Measurements from ENCODE around the gene CLSTN1. TPM values are rescaled to one million over a fixed set of nuclear protein-coding genes. Genes with fewer than 3 reads are reported as not detected.

The CLSTN1 gene
- polyA plus RNA-seq, 1 of the 3 experiments (the other 2 are of a cell fraction): 59.6 TPM

GRCh38 chr1:9737057-9737456 lies 86.7 kb downstream of the CLSTN1 start:
- POLR2A ChIA-PET: no interaction called here
- Histone ChIP-seq H3K4me3 (ENCODE audit: low read depth in 2 of 2, low read length in 1 of 2) (no peak overlapping the region), H3K4me2 (no peak overlapping the region), H2AFZ (ENCODE audit: low read depth) (no peak overlapping the region), H3K4me1 (ENCODE audit: control insufficient read depth in 1 of 2, insufficient read depth in 2 of 2, low read depth in 1 of 2, low read length in 1 of 2) (no peaks in the 10 kb centered on the region), H3K9me3 (no peaks in the 10 kb centered on the region), H3K27ac (ENCODE audit: low read depth in 2 of 2, low read length in 1 of 2) (no peak overlapping the region), H3K9ac (no peak overlapping the region), H3K27me3 (ENCODE audit: insufficient read depth) (no peaks in the 10 kb centered on the region), H3K9me2 (no peaks in the 10 kb centered on the region), H3F3A (replicated peaks; ENCODE audit: insufficient read depth) (no peaks in the 10 kb centered on the region), H3K79me2 (ENCODE audit: insufficient read depth) (no peaks in the 10 kb centered on the region), H3K36me3 (replicated peaks in 1 of 2; ENCODE audit: control insufficient read depth in 1 of 2, insufficient read depth in 2 of 2, low read length in 1 of 2) (peaks cover 25 to 60% of the 10 kb centered on the region in 2 experiments), H4K20me1 (ENCODE audit: insufficient read depth) (no peaks in the 10 kb centered on the region)
- DNase-seq: no peak
- TF ChIP-seq FOXJ3 (CRISPR knock-in tag; IDR thresholded peaks at IDR 0.05): no peak
- TF ChIP-seq SIN3A (IDR thresholded peaks at IDR 0.05; ENCODE audit: borderline replicate concordance, low read depth, low read length): no peak
- WGBS (ENCODE audit: low lambda C conversion rate): 98% methylated on average over 8 of the region's 9 CpGs
- CTCF ChIA-PET: interaction anchor here (1.0 kb wide), 1 partner anchor 9 kb away, joined by 3 read pairs; no protein-coding TSS in a partner anchor

DNA sequence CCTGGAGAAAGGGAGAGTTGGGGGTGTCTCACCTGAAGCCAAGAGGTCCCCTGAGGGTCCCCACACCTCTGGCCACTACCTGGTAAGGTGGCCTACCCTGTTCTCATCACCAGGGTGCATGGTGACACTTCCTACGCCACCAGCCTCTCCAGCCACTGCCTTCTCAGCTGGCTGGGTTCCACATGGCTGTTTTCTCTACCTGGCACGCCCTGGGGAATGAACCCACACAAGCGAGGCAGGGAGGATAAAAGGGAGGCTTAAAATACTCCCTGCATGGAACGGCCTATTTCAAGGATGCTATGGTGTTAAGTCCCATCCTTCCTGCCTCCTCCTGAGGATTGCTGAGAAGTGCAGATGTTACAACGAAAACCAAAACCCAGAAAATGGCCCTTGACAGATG lies 87.5 kb downstream of the CLSTN1 start:
- H3K79me2 ChIP-seq (ENCODE audit: insufficient read depth): no peaks in the 10 kb centered on the region
- WGBS (ENCODE audit: low lambda C conversion rate): 96% methylated on average over 5 of the region's 5 CpGs
- H4K20me1 ChIP-seq (ENCODE audit: insufficient read depth): no peaks in the 10 kb centered on the region
- TF ChIP-seq TAF1 (IDR thresholded peaks at IDR 0.05; ENCODE audit: borderline replicate concordance, low read depth, low read length) (no peak), NFIC (IDR thresholded peaks at IDR 0.05; ENCODE audit: borderline replicate concordance) (no peak), RAD21 (IDR thresholded peaks at IDR 0.05; ENCODE audit: low read length) (no peak), RXRA (IDR thresholded peaks at IDR 0.05; ENCODE audit: borderline replicate concordance, low read depth) (no peak), GATA2 (CRISPR knock-in tag; IDR thresholded peaks at IDR 0.05) (no peak), PBX3 (IDR thresholded peaks at IDR 0.05) (no peak), CHD2 (IDR thresholded peaks at IDR 0.05; ENCODE audit: low read length, partially characterized antibody) (no peak), ZBTB33 (IDR thresholded peaks at IDR 0.05; ENCODE audit: borderline replicate concordance, low read depth) (no peak), ELF1 (IDR thresholded peaks at IDR 0.05) (no peak), RCOR1 (IDR thresholded peaks at IDR 0.05; ENCODE audit: low read length) (no peak), TEAD4 (IDR thresholded peaks at IDR 0.05; ENCODE audit: borderline replicate concordance, insufficient read depth) (no peak), USF2 (IDR thresholded peaks at IDR 0.05; ENCODE audit: borderline replicate concordance, low read depth, low read length) (no peak), SMC3 (IDR thresholded peaks at IDR 0.05; ENCODE audit: low read depth, low read length) (no peak), GABPA (IDR thresholded peaks at IDR 0.05; ENCODE audit: low read depth) (no peak)
- TF ChIP-seq, protein P1, sequence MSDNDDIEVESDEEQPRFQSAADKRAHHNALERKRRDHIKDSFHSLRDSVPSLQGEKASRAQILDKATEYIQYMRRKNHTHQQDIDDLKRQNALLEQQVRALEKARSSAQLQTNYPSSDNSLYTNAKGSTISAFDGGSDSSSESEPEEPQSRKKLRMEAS (IDR thresholded peaks at IDR 0.05; ENCODE audit: low read depth): no peak
- H3K9me3 ChIP-seq: no peaks in the 10 kb centered on the region
- no peaks in the 10 kb centered on the region for H3F3A ChIP-seq (replicated peaks; ENCODE audit: insufficient read depth)
- no peak overlapping the region for H2AFZ ChIP-seq (ENCODE audit: low read depth)
- ChIA-PET CTCF (interaction anchor here (1.4 kb wide), 1 partner anchor 11 kb away, joined by 9 read pairs; no protein-coding TSS in a partner anchor), POLR2A (no interaction called here)
- no peak overlapping the region for H3K9ac ChIP-seq
- no peaks in the 10 kb centered on the region for H3K4me1 ChIP-seq (ENCODE audit: control insufficient read depth in 1 of 2, insufficient read depth in 2 of 2, low read depth in 1 of 2, low read length in 1 of 2)
- H3K27me3 ChIP-seq (ENCODE audit: insufficient read depth): no peaks in the 10 kb centered on the region
- no peak for DNase-seq
- H3K36me3 ChIP-seq (replicated peaks in 1 of 2; ENCODE audit: control insufficient read depth in 1 of 2, insufficient read depth in 2 of 2, low read length in 1 of 2): peaks cover 17 to 63% of the 10 kb centered on the region in 2 experiments
- no peak overlapping the region for H3K4me3 ChIP-seq (ENCODE audit: low read depth in 2 of 2, low read length in 1 of 2)
- no peaks in the 10 kb centered on the region for H3K9me2 ChIP-seq
- H3K4me2 ChIP-seq: no peak overlapping the region
- H3K27ac ChIP-seq (ENCODE audit: low read depth in 2 of 2, low read length in 1 of 2): no peak overlapping the region

Data from SK-N-SH (cell line).